Measurements from ENCODE around the gene NXT1.

Gene NXT1

GRCh38 chr20:23371496-23371895 lies 20.9 kb downstream of the NXT1 start:
- H3K23ac ChIP-seq (ENCODE audit: low read length), result no peak overlapping the region

GRCh38 chr20:23374441-23374840 lies 23.9 kb downstream of the NXT1 start:
- H3K4ac ChIP-seq (ENCODE audit: low read depth, low read length), result no peak overlapping the region
- no peak for DNase-seq
- H3K4me2 ChIP-seq (ENCODE audit: low read length), result no peak overlapping the region
- peaks cover 14% of the 10 kb centered on the region for H3K36me3 ChIP-seq (ENCODE audit: control insufficient read depth, insufficient read depth, low read length)
- no peak overlapping the region for H4K8ac ChIP-seq (ENCODE audit: low read depth, low read length)
- no peak overlapping the region for H3K9ac ChIP-seq (ENCODE audit: low read length)
- no CpG with 5 or more reads among the region's 5 CpGs for WGBS (ENCODE audit: extremely low coverage, insufficient coverage, low lambda C conversion rate)
- no peak overlapping the region for H3K23ac ChIP-seq (ENCODE audit: low read length)
- H3K79me1 ChIP-seq (ENCODE audit: low read length), result no peaks in the 10 kb centered on the region
- no peak overlapping the region for H2AK5ac ChIP-seq (ENCODE audit: low read length)
- no peak overlapping the region for H3K18ac ChIP-seq (ENCODE audit: low read length)
- H2BK5ac ChIP-seq (ENCODE audit: low read length), result no peak overlapping the region
- H3K4me3 ChIP-seq (ENCODE audit: low read length), result no peak overlapping the region
- H2BK15ac ChIP-seq (replicated peaks; ENCODE audit: low read depth), result no peak overlapping the region
- H3K56ac ChIP-seq (ENCODE audit: low read length), result no peak overlapping the region
- H3K27ac ChIP-seq (ENCODE audit: low read depth, low read length), result no peak overlapping the region
- H2BK120ac ChIP-seq (ENCODE audit: low read depth, low read length), result no peak overlapping the region
- no peak overlapping the region for H4K5ac ChIP-seq (ENCODE audit: low read length)
- H3K79me2 ChIP-seq (ENCODE audit: control insufficient read depth, insufficient read depth, low read length), result no peaks in the 10 kb centered on the region
- H3K4me1 ChIP-seq (ENCODE audit: control insufficient read depth, low read depth, low read length), result no peaks in the 10 kb centered on the region
- H3K27me3 ChIP-seq (ENCODE audit: insufficient read depth, low read length, poor library complexity), result no peaks in the 10 kb centered on the region

More at GRCh38 chr20:23371496-23371895, 20.9 kb downstream of the NXT1 start:
- no peak overlapping the region for H2BK5ac ChIP-seq (ENCODE audit: low read length)
- H3K18ac ChIP-seq (ENCODE audit: low read length), result no peak overlapping the region
- H3K4me1 ChIP-seq (ENCODE audit: control insufficient read depth, low read depth, low read length), result no peaks in the 10 kb centered on the region
- no peak for DNase-seq
- no peak overlapping the region for H3K56ac ChIP-seq (ENCODE audit: low read length)
- H3K79me2 ChIP-seq (ENCODE audit: control insufficient read depth, insufficient read depth, low read length), result peaks cover 8% of the 10 kb centered on the region
- H3K9ac ChIP-seq (ENCODE audit: low read length), result no peak overlapping the region
- no peak overlapping the region for H2BK120ac ChIP-seq (ENCODE audit: low read depth, low read length)
- no peak overlapping the region for H4K5ac ChIP-seq (ENCODE audit: low read length)
- H2AK5ac ChIP-seq (ENCODE audit: low read length), result no peak overlapping the region
- H3K4me2 ChIP-seq (ENCODE audit: low read length), result no peak overlapping the region
- peaks cover 6% of the 10 kb centered on the region for H3K79me1 ChIP-seq (ENCODE audit: low read length)
- no peak overlapping the region for H3K27ac ChIP-seq (ENCODE audit: low read depth, low read length)
- no peaks in the 10 kb centered on the region for H3K27me3 ChIP-seq (ENCODE audit: insufficient read depth, low read length, poor library complexity)
- no peak overlapping the region for H4K8ac ChIP-seq (ENCODE audit: low read depth, low read length)
- H3K4me3 ChIP-seq (ENCODE audit: low read length), result no peak overlapping the region
- WGBS (ENCODE audit: extremely low coverage, insufficient coverage, low lambda C conversion rate), result no CpG with 5 or more reads among the region's 4 CpGs
- H3K36me3 ChIP-seq (ENCODE audit: control insufficient read depth, insufficient read depth, low read length), result peaks cover 11% of the 10 kb centered on the region
- H2BK15ac ChIP-seq (replicated peaks; ENCODE audit: low read depth), result no peak overlapping the region
- no peak overlapping the region for H3K4ac ChIP-seq (ENCODE audit: low read depth, low read length)

GRCh38 chr20:23375827-23376226 lies 25.2 kb downstream of the NXT1 start:
- no peak overlapping the region for H2BK15ac ChIP-seq (replicated peaks; ENCODE audit: low read depth)
- no peak for DNase-seq
- H3K27ac ChIP-seq (ENCODE audit: low read depth, low read length), result no peak overlapping the region
- H3K79me2 ChIP-seq (ENCODE audit: control insufficient read depth, insufficient read depth, low read length), result no peaks in the 10 kb centered on the region
- peaks cover 13% of the 10 kb centered on the region for H3K36me3 ChIP-seq (ENCODE audit: control insufficient read depth, insufficient read depth, low read length)
- no peak overlapping the region for H2AK5ac ChIP-seq (ENCODE audit: low read length)
- H3K4me2 ChIP-seq (ENCODE audit: low read length), result no peak overlapping the region
- no peak overlapping the region for H3K9ac ChIP-seq (ENCODE audit: low read length)
- no peaks in the 10 kb centered on the region for H3K79me1 ChIP-seq (ENCODE audit: low read length)
- no peak overlapping the region for H4K8ac ChIP-seq (ENCODE audit: low read depth, low read length)
- WGBS (ENCODE audit: extremely low coverage, insufficient coverage, low lambda C conversion rate), result no CpG with 5 or more reads among the region's 5 CpGs
- no peaks in the 10 kb centered on the region for H3K4me1 ChIP-seq (ENCODE audit: control insufficient read depth, low read depth, low read length)
- no peak overlapping the region for H3K56ac ChIP-seq (ENCODE audit: low read length)
- no peak overlapping the region for H2BK120ac ChIP-seq (ENCODE audit: low read depth, low read length)
- no peak overlapping the region for H3K4me3 ChIP-seq (ENCODE audit: low read length)
- H2BK5ac ChIP-seq (ENCODE audit: low read length), result no peak overlapping the region
- no peak overlapping the region for H3K23ac ChIP-seq (ENCODE audit: low read length)
- H3K4ac ChIP-seq (ENCODE audit: low read depth, low read length), result no peak overlapping the region
- H3K27me3 ChIP-seq (ENCODE audit: insufficient read depth, low read length, poor library complexity), result no peaks in the 10 kb centered on the region
- H3K18ac ChIP-seq (ENCODE audit: low read length), result no peak overlapping the region
- no peak overlapping the region for H4K5ac ChIP-seq (ENCODE audit: low read length)

GRCh38 chr20:23379772-23380171 lies 29.2 kb downstream of the NXT1 start:
- H3K56ac ChIP-seq (ENCODE audit: low read length), result no peak overlapping the region
- no peaks in the 10 kb centered on the region for H3K27me3 ChIP-seq (ENCODE audit: insufficient read depth, low read length, poor library complexity)
- no peak overlapping the region for H3K9ac ChIP-seq (ENCODE audit: low read length)
- no peak overlapping the region for H3K18ac ChIP-seq (ENCODE audit: low read length)
- no peak overlapping the region for H2BK120ac ChIP-seq (ENCODE audit: low read depth, low read length)
- no peak overlapping the region for H3K4me3 ChIP-seq (ENCODE audit: low read length)
- H3K27ac ChIP-seq (ENCODE audit: low read depth, low read length), result no peak overlapping the region
- H2AK5ac ChIP-seq (ENCODE audit: low read length), result no peak overlapping the region
- no peaks in the 10 kb centered on the region for H3K4me1 ChIP-seq (ENCODE audit: control insufficient read depth, low read depth, low read length)
- H4K5ac ChIP-seq (ENCODE audit: low read length), result no peak overlapping the region
- H3K36me3 ChIP-seq (ENCODE audit: control insufficient read depth, insufficient read depth, low read length), result peaks cover 7% of the 10 kb centered on the region
- no peak overlapping the region for H3K23ac ChIP-seq (ENCODE audit: low read length)
- no peaks in the 10 kb centered on the region for H3K79me2 ChIP-seq (ENCODE audit: control insufficient read depth, insufficient read depth, low read length)
- peaks cover 4% of the 10 kb centered on the region for H3K79me1 ChIP-seq (ENCODE audit: low read length)
- no peak overlapping the region for H3K4ac ChIP-seq (ENCODE audit: low read depth, low read length)
- no peak for DNase-seq
- H4K8ac ChIP-seq (ENCODE audit: low read depth, low read length), result no peak overlapping the region
- no peak overlapping the region for H2BK15ac ChIP-seq (replicated peaks; ENCODE audit: low read depth)
- no peak overlapping the region for H2BK5ac ChIP-seq (ENCODE audit: low read length)
- no peak overlapping the region for H3K4me2 ChIP-seq (ENCODE audit: low read length)

- no peak for DNase-seq
- no peaks in the 10 kb centered on the region for H3K27me3 ChIP-seq (ENCODE audit: insufficient read depth, low read length, poor library complexity)
- no peak overlapping the region for H3K4ac ChIP-seq (ENCODE audit: low read depth, low read length)
- no peak overlapping the region for H2AK5ac ChIP-seq (ENCODE audit: low read length)
- H3K56ac ChIP-seq (ENCODE audit: low read length), result no peak overlapping the region
- H3K4me3 ChIP-seq (ENCODE audit: low read length), result no peak overlapping the region
- H3K4me1 ChIP-seq (ENCODE audit: control insufficient read depth, low read depth, low read length), result no peaks in the 10 kb centered on the region
- H3K79me1 ChIP-seq (ENCODE audit: low read length), result peaks cover 4% of the 10 kb centered on the region
- H3K36me3 ChIP-seq (ENCODE audit: control insufficient read depth, insufficient read depth, low read length), result peaks cover 3% of the 10 kb centered on the region
- no peak overlapping the region for H4K8ac ChIP-seq (ENCODE audit: low read depth, low read length)
- H4K5ac ChIP-seq (ENCODE audit: low read length), result no peak overlapping the region
- no peaks in the 10 kb centered on the region for H3K79me2 ChIP-seq (ENCODE audit: control insufficient read depth, insufficient read depth, low read length)
- H2BK5ac ChIP-seq (ENCODE audit: low read length), result no peak overlapping the region
- no peak overlapping the region for H3K18ac ChIP-seq (ENCODE audit: low read length)
- H3K23ac ChIP-seq (ENCODE audit: low read length), result no peak overlapping the region
- H2BK120ac ChIP-seq (ENCODE audit: low read depth, low read length), result no peak overlapping the region
- H3K9ac ChIP-seq (ENCODE audit: low read length), result no peak overlapping the region
- H3K4me2 ChIP-seq (ENCODE audit: low read length), result no peak overlapping the region
- H2BK15ac ChIP-seq (replicated peaks; ENCODE audit: low read depth), result no peak overlapping the region
- H3K27ac ChIP-seq (ENCODE audit: low read depth, low read length), result no peak overlapping the region
These were observed 31.3 kb downstream of the NXT1 start for GRCh38 chr20:23381876-23382275.

GRCh38 chr20:23386304-23387117 lies 35.9 kb downstream of the NXT1 start:
- Histone ChIP-seq H3K4me3 (ENCODE audit: low read length) (no peak overlapping the region), H2BK15ac (replicated peaks; ENCODE audit: low read depth) (no peak overlapping the region), H4K8ac (ENCODE audit: low read depth, low read length) (no peak overlapping the region), H2BK5ac (ENCODE audit: low read length) (no peak overlapping the region), H3K79me2 (ENCODE audit: control insufficient read depth, insufficient read depth, low read length) (no peaks in the 10 kb centered on the region), H2AK5ac (ENCODE audit: low read length) (no peak overlapping the region), H3K4ac (ENCODE audit: low read depth, low read length) (no peak overlapping the region), H3K23ac (ENCODE audit: low read length) (no peak overlapping the region), H3K4me1 (ENCODE audit: control insufficient read depth, low read depth, low read length) (no peaks in the 10 kb centered on the region), H3K4me2 (ENCODE audit: low read length) (no peak overlapping the region), H3K9ac (ENCODE audit: low read length) (no peak overlapping the region), H3K56ac (ENCODE audit: low read length) (no peak overlapping the region), H3K79me1 (ENCODE audit: low read length) (peaks cover 4% of the 10 kb centered on the region), H2BK120ac (ENCODE audit: low read depth, low read length) (no peak overlapping the region), H3K18ac (ENCODE audit: low read length) (no peak overlapping the region), H4K5ac (ENCODE audit: low read length) (no peak overlapping the region), H3K27me3 (ENCODE audit: insufficient read depth, low read length, poor library complexity) (no peaks in the 10 kb centered on the region), H3K27ac (ENCODE audit: low read depth, low read length) (no peak overlapping the region), H3K36me3 (ENCODE audit: control insufficient read depth, insufficient read depth, low read length) (no peaks in the 10 kb centered on the region)
- DNase-seq, result no peak
- WGBS (ENCODE audit: extremely low coverage, insufficient coverage, low lambda C conversion rate), result no CpG with 5 or more reads among the region's 6 CpGs

Measured in mesendoderm (in vitro differentiated cells).